Tibial artery (tissue), 4 donors: ENCODE data around the gene C11orf52.
A peak's percentile ranks its signal among the peaks of the same experiment; 100 is the strongest.

Experiments used
- DNase-seq, 2 donors: peaks; one replicate each; pipeline ENCODE4 v3.0.0-alpha.2; 2019
- H3K27ac ChIP-seq, 2 donors: fragments of 200-600 bp; sonication (generic) in 1 of 2; 1 replicate in 1 of 2; 2 replicates in 1 of 2; pipeline ENCODE4 v1.5.1; 2018 to 2019; ENCODE audit warnings: mild to moderate bottlenecking in 1 of 2
- H3K27me3 ChIP-seq, 2 donors: fragments of 200-600 bp; sonication (generic) in 1 of 2; one replicate each; pipeline versions ENCODE4 v1.5.1 to v1.6.0; 2016 to 2019
- H3K36me3 ChIP-seq, 3 donors: fragments of 200-600 bp; sonication (generic) in 2 of 3; one replicate each; pipeline ENCODE4 v1.5.1; 2016 to 2019; ENCODE audit warnings: mild to moderate bottlenecking in 2 of 3
- H3K4me1 ChIP-seq, 4 donors: fragments of 200-600 bp; sonication (generic) in 2 of 4; 1 replicate in 3 of 4; 2 replicates in 1 of 4; pipeline ENCODE4 v1.5.1; 2016 to 2019
- H3K4me3 ChIP-seq, 2 donors: fragments of 200-600 bp; sonication (generic) in 1 of 2; 1 replicate in 1 of 2; 2 replicates in 1 of 2; pipeline ENCODE4 v1.5.1; 2018 to 2019; ENCODE audit warnings: mild to moderate bottlenecking in 2 of 2
- H3K9me3 ChIP-seq, 3 donors: fragments of 200-600 bp; sonication (generic) in 1 of 3; one replicate each; pipeline ENCODE4 v1.5.1; 2016 to 2019
- CTCF ChIP-seq, 2 experiments: fragments of 200-600 bp in 1 of 2; fragments of 450-650 bp in 1 of 2; IDR thresholded peaks; one replicate each; pipeline ENCODE4 v1.5.1; 2017 to 2019; ENCODE audit warnings: antibody characterized with exemption in 2 of 2, mild to moderate bottlenecking in 1 of 2, moderate library complexity in 1 of 2
- intact Hi-C: fragments of 100-400 bp; cut with DNase I; formaldehyde crosslinking; loops from one replicate; pipeline ENCODE4 v1.15.0; 2023; ENCODE audit warnings: low total_unique reads

C11orf52 gene

GRCh38 chr11:111910676-111911562 lies 7.8 kb upstream of the C11orf52 start:
- Histone ChIP-seq H3K36me3 (peaks cover 10 to 25% (median 13%) of the 10 kb centered on the region in 3 donors), H3K9me3 (no peaks in the 10 kb centered on the region), H3K4me1 (peaks cover 0 to 53% (median 14%) of the 10 kb centered on the region in 4 donors), H3K27me3 (no peaks in the 10 kb centered on the region), H3K27ac (peak overlapping the region; percentile 92 to 98), H3K4me3 (peak overlapping the region; percentile 70 to 84)
- DNase-seq, result no peak
- intact Hi-C loops, result no loop called here
- TF ChIP-seq CTCF (IDR thresholded peaks at IDR 0.05), result no peak

GRCh38 chr11:111911563-111912401 lies 6.9 kb upstream of the C11orf52 start, which contains the start of gene CRYAB:
TSS of gene CRYAB (minus strand) at chr11:111911770. CDS start at chr11:111911724, 46 bp downstream.
- H3K27me3 ChIP-seq, result no peaks in the 10 kb centered on the region
- peak; percentile 96 to 99 for DNase-seq

GRCh38 chr11:111912535-111912934 lies 6.2 kb upstream of the C11orf52 start, which contains the start of gene HSPB2:
TSS of gene HSPB2 (plus strand) at chr11:111912734. CDS start at chr11:111912830, 96 bp downstream.
- Histone ChIP-seq H3K4me1 (peaks cover 0 to 55% (median 14%) of the 10 kb centered on the region in 4 donors), H3K27ac (peak within 1 kb of the TSS; percentile 92 to 98), H3K9me3 (no peaks in the 10 kb centered on the region), H3K4me3 (peak within 1 kb of the TSS; percentile 70 to 84), H3K27me3 (no peaks in the 10 kb centered on the region), H3K36me3 (peaks cover 10 to 25% (median 13%) of the 10 kb centered on the region in 3 donors)
- intact Hi-C loops, result loop anchor here (2.0 kb wide), 1 partner anchor 14 kb away; no protein-coding TSS in a partner anchor
- peak; percentile 49 to 80 for DNase-seq
- no peak for TF ChIP-seq CTCF (IDR thresholded peaks at IDR 0.05)

More at GRCh38 chr11:111911563-111912401, 6.9 kb upstream of the C11orf52 start, which contains the start of gene CRYAB:
- no peak for TF ChIP-seq CTCF (IDR thresholded peaks at IDR 0.05)
- H3K4me3 ChIP-seq, result peak within 1 kb of the TSS; percentile 70 to 84
- H3K4me1 ChIP-seq, result peaks cover 0 to 55% (median 14%) of the 10 kb centered on the region in 4 donors
- H3K27ac ChIP-seq, result peak within 1 kb of the TSS; percentile 92 to 98
- intact Hi-C loops, result loop anchor here (2.0 kb wide), 1 partner anchor 15 kb away; no protein-coding TSS in a partner anchor
- peaks cover 10 to 25% (median 13%) of the 10 kb centered on the region in 3 donors for H3K36me3 ChIP-seq
- H3K9me3 ChIP-seq, result no peaks in the 10 kb centered on the region

GRCh38 chr11:111913031-111913861 lies 5.5 kb upstream of the C11orf52 start:
- Histone ChIP-seq H3K27me3 (no peaks in the 10 kb centered on the region), H3K4me3 (peak overlapping the region; percentile 70 to 84), H3K27ac (peak overlapping the region; percentile 92 to 98), H3K4me1 (peaks cover 0 to 59% (median 15%) of the 10 kb centered on the region in 4 donors), H3K36me3 (peaks cover 6 to 18% (median 10%) of the 10 kb centered on the region in 3 donors), H3K9me3 (no peaks in the 10 kb centered on the region)
- intact Hi-C loops, result loop anchor here (2.0 kb wide), 1 partner anchor 14 kb away; no protein-coding TSS in a partner anchor
- DNase-seq, result peak in 1 of 2 donors; percentile 78
- TF ChIP-seq CTCF (IDR thresholded peaks at IDR 0.05), result no peak
